Omental fat pad (tissue), 4 donors: ENCODE measurements around the gene NDUFA6. TPM values are rescaled to one million over a fixed set of nuclear protein-coding genes. Genes with fewer than 3 reads are reported as not detected.
"Not testable (repeated sequence)": the region's sequence is repeated elsewhere in the genome, so short reads cannot be mapped to it uniquely, and the experiment has no call there.

ENCODE experiments used
- ATAC-seq: fragments of 150-250 bp; one replicate; pipeline ENCODE4 v1.9.1; 2016; ENCODE audit warnings: mild to moderate bottlenecking, moderate library complexity; ENCODE audit not compliant: low FRiP score
- DNase-seq: peaks from one replicate; pipeline ENCODE4 v3.0.0-alpha.2; 2019; ENCODE audit warnings: low spot score
- CTCF ChIP-seq, 3 donors: fragments of 450-650 bp; IDR thresholded peaks; one replicate each; pipeline ENCODE4 v1.5.1; 2016 to 2017; ENCODE audit warnings: antibody characterized with exemption in 3 of 3, mild to moderate bottlenecking in 3 of 3, moderate library complexity in 2 of 3
- total RNA-seq, 4 donors: library from RNA; depleted of rRNA; stranded (reverse); fragments of >200 nt; gene quantifications; one replicate each; pipeline ENCODE4 v1.1.0, GENCODE V29; 2016

The NDUFA6 gene
- total RNA-seq: 10 to 100 TPM; 55.5 to 59.3 (median 57.7) TPM

GRCh38 chr22:42090596-42091454 lies at the start of gene NDUFA6:
Gene NDUFA6 (minus strand): TSS chr22:42090772. CDS start chr22:42090744, 28 bp downstream.
- DNase-seq (peak; percentile 94), ATAC-seq (peak; percentile 100)
- TF ChIP-seq CTCF (IDR thresholded peaks at IDR 0.05): peak in 1 of 3 donors; percentile 85

GRCh38 chr22:42140153-42140552 lies 49.6 kb upstream of the NDUFA6 start:
- not testable (repeated sequence) for DNase-seq, ATAC-seq

GRCh38 chr22:42139508-42139907 lies 48.9 kb upstream of the NDUFA6 start:
- not testable (repeated sequence) for ATAC-seq, DNase-seq

- no peak for DNase-seq
- TF ChIP-seq CTCF (IDR thresholded peaks at IDR 0.05): no peak
- ATAC-seq: no peak
Measured at GRCh38 chr22:42138972-42139371, 48.4 kb upstream of the NDUFA6 start.

- DNase-seq: no peak
- ATAC-seq: no peak
Measured at GRCh38 chr22:42138122-42138770, 47.7 kb upstream of the NDUFA6 start.

GRCh38 chr22:42135688-42136087 lies 45.1 kb upstream of the NDUFA6 start:
- DNase-seq, ATAC-seq: not testable (repeated sequence)

More at GRCh38 chr22:42138122-42138770, 47.7 kb upstream of the NDUFA6 start:
- TF ChIP-seq CTCF (IDR thresholded peaks at IDR 0.05): no peak

- ATAC-seq (no peak), DNase-seq (no peak)
- TF ChIP-seq CTCF (IDR thresholded peaks at IDR 0.05): no peak
Measured at GRCh38 chr22:42134100-42135020, 43.8 kb upstream of the NDUFA6 start.

- DNase-seq (no peak), ATAC-seq (no peak)
- TF ChIP-seq CTCF (IDR thresholded peaks at IDR 0.05): no peak
Measured at GRCh38 chr22:42132457-42132856, 41.9 kb upstream of the NDUFA6 start.
